Activated naive CD4-positive, alpha-beta T cell treated with anti-CD3 and anti-CD28 coated beads for 36 hours (primary cell): ENCODE results near the gene ZNF317. TPM values are rescaled to one million over a fixed set of nuclear protein-coding genes. Genes with fewer than 3 reads are reported as not detected.

Experiments used
- CTCF ChIA-PET: fragments of 350-600 bp; sonication (Branson Sonifier 250); formaldehyde crosslinking; loops from one replicate; lab custom pipeline; 2021; ENCODE audit warnings: antibody characterized with exemption; lab: Charles Lee
- DNase-seq: peaks from one replicate; pipeline ENCODE4 v3.0.0-alpha.2; 2020
- H3K27ac Mint-ChIP-seq: one replicate; pipeline ENCODE4 v1.8.0; 2021; ENCODE audit warnings: mild to moderate bottlenecking, mixed read lengths
- H3K27me3 Mint-ChIP-seq: one replicate; pipeline ENCODE4 v1.8.0; 2021; ENCODE audit warnings: low read depth, mixed read lengths
- H3K36me3 Mint-ChIP-seq: one replicate; pipeline ENCODE4 v1.8.0; 2021; ENCODE audit warnings: low read depth, mixed read lengths
- H3K4me1 Mint-ChIP-seq: one replicate; pipeline ENCODE4 v1.8.0; 2021; ENCODE audit warnings: low read depth, mixed read lengths
- H3K4me3 Mint-ChIP-seq: one replicate; pipeline ENCODE4 v1.8.0; 2021; ENCODE audit warnings: mild to moderate bottlenecking, moderate library complexity, mixed read lengths
- H3K9me3 Mint-ChIP-seq: one replicate; pipeline ENCODE4 v1.8.0; 2021; ENCODE audit warnings: mixed read lengths
- intact Hi-C: fragments of 100-400 bp; cut with micrococcal nuclease; formaldehyde crosslinking; loops from one replicate; pipeline ENCODE4 v1.15.1; 2023
- total RNA-seq, 2 experiments: library from RNA; stranded (reverse); gene quantifications; one replicate each; pipeline ENCODE4 v1.2.3, GENCODE V29; 2021

The ZNF317 gene
- 10 to 100 TPM; 38.9 to 39.7 TPM for total RNA-seq

DNA sequence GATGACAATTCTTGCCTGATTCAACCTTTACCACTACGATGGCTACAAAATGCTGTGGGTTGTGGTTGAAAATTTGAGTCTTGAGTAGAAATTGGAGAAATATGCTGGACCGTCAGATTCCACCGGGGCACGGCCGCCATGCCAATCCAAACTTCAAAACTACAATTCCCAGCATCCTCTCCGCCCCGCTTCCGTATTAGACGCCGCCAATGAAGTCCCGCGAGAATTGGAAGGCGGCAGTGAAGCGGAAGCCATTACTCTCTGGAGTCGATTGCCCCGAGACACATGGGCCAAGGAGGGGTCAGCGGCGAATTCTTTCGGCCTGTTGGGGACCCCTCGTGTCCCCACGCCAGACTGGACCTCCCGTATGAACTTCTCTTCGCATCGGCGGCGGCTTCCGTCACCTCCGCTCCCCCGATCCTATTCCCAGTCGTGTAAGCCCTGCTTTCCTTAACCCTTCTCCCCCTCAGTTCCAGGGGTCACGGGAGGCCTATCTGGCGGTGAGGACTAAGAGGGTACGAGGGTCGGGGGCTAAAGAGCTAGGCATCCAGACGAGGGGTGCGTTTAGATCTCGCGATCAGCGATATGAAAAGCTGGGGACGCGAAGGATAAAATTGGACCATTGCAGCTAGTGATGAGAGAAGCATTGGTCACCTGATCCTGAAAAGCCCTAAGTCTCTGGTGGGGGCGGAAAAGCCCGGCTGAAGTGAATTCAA, at the start of gene ZNF317:
ZNF317 (plus strand) TSS at position 239 of the 716 bp plus-strand sequence. CDS start 15,620 bp downstream, outside the sequence.
- peaks cover 14% of the 10 kb centered on the region for H3K9me3 Mint-ChIP-seq
- peaks cover 36% of the 10 kb centered on the region for H3K36me3 Mint-ChIP-seq
- intact Hi-C loops: loop anchor here (1.0 to 5.0 kb wide), 7 partner anchors 184 to 679 kb away; partner anchors contain the start of genes FBXL12, MBD3L1, ZNF121 and ZNF266
- H3K4me3 Mint-ChIP-seq: peak within 1 kb of the TSS; percentile 98
- H3K27ac Mint-ChIP-seq: peak within 1 kb of the TSS; percentile 96
- H3K27me3 Mint-ChIP-seq: no peaks in the 10 kb centered on the region
- H3K4me1 Mint-ChIP-seq: peaks cover 36% of the 10 kb centered on the region
- peak; percentile 95 for DNase-seq
- CTCF ChIA-PET: no interaction called here

DNA sequence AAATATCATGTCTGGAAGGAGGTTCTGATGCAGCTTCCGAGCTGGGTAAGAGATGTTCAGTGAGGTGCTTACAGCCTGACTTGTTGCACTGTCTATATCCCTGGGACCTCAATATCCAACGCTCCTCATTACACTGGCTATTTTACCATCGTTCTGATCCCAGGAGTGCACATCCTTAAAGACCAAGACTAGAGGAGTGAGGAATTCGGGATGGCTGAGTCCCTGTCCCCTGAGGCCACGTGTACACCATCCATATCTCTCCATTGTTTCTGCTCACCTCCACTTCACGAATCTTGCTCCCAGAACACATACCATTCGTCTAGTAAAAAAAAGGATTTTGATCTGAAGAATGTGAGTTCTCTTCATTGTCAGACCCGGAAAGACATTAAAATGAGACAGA, 32.8 kb upstream of the ZNF317 start, which contains the start of gene OR7G2:
OR7G2 (minus strand) TSS at position 101 of the 400 bp plus-strand sequence. CDS start 4,232 bp downstream, outside the sequence.
- Mint-ChIP-seq H3K27me3 (peaks cover 17% of the 10 kb centered on the region), H3K27ac (no peak within 1 kb of the TSS), H3K9me3 (no peaks in the 10 kb centered on the region), H3K4me1 (no peaks in the 10 kb centered on the region), H3K36me3 (no peaks in the 10 kb centered on the region), H3K4me3 (no peak within 1 kb of the TSS)
- intact Hi-C loops: no loop called here
- CTCF ChIA-PET: no interaction called here
- DNase-seq: no peak

DNA sequence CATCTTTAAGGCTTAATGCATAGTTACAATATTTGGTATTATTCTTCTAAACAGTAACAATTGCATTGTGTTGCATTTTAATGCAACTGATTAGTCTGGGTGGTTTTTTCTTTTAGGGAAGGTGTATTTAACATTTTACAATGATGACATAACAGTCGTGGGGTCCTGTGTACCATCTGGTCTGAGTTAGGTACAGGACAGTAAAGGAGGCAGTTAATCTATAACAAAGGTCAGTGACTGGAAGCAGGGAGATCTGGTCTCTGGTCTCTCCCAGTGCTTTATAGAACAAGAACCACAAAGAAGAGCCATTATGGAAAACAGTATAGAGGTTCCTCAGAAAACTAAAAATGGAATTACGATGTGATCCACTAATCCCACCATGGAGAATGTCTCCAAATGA, 30.2 kb upstream of the ZNF317 start:
- no peaks in the 10 kb centered on the region for H3K9me3 Mint-ChIP-seq
- peaks cover 15% of the 10 kb centered on the region for H3K27me3 Mint-ChIP-seq
- H3K4me3 Mint-ChIP-seq: no peak overlapping the region
- CTCF ChIA-PET: no interaction called here
- H3K4me1 Mint-ChIP-seq: no peaks in the 10 kb centered on the region
- H3K27ac Mint-ChIP-seq: no peak overlapping the region
- intact Hi-C loops: no loop called here
- no peak for DNase-seq
- H3K36me3 Mint-ChIP-seq: no peaks in the 10 kb centered on the region

DNA sequence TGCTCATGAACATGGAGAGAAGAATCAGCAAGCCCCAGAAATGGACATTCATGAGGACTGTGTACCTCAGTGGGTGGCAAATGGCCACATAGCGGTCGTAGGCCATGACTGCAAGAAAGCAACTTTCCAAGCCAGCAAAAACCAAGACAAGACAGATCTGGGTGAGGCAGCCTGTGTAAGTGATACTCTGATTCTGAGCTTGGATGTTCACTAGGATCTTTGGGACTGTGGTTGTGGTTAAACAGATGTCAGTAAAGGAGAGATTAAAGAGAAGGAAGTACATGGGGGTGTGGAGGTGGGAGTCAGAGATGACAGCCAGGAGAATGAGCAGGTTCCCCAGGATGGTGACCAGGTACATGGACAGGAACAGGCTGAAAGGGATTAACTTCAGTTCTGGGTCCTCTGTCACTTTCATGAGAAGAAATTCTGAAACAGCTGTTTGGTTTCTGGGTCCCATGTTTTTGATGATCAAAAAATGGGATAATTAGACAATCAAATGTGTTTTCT, 24.8 kb upstream of the ZNF317 start, which contains the start of gene OR7G1:
OR7G1 (minus strand) TSS at position 457 of the 507 bp plus-strand sequence; CDS start at position 457, 0 bp downstream.
- no peaks in the 10 kb centered on the region for H3K9me3 Mint-ChIP-seq
- H3K27me3 Mint-ChIP-seq: peaks cover 8% of the 10 kb centered on the region
- intact Hi-C loops: no loop called here
- no peak for DNase-seq
- no peaks in the 10 kb centered on the region for H3K36me3 Mint-ChIP-seq
- no peak within 1 kb of the TSS for H3K4me3 Mint-ChIP-seq
- CTCF ChIA-PET: no interaction called here
- no peak within 1 kb of the TSS for H3K27ac Mint-ChIP-seq
- H3K4me1 Mint-ChIP-seq: no peaks in the 10 kb centered on the region

DNA sequence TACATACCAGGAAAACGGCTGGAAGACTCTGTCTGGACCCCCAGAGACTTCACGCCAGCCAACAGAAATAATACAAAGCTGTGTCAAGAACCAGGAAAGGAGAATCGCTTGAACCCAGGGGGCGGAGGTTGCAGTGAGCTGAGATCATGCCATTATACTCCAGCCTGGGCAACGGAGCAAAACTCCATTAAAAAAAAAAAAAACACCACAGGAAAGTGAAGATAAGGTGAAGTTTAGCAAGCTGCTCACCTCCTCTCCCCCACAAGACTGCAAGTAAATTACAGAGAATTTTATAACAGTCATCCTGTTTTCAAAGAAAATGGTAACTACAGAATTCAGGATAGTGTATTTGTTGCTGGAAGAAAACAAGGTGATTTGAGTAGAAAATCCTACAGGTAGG, 23.6 kb upstream of the ZNF317 start:
- Mint-ChIP-seq H3K36me3 (no peaks in the 10 kb centered on the region), H3K4me1 (no peaks in the 10 kb centered on the region), H3K9me3 (no peaks in the 10 kb centered on the region), H3K27ac (no peak overlapping the region), H3K27me3 (peaks cover 11% of the 10 kb centered on the region), H3K4me3 (no peak overlapping the region)
- CTCF ChIA-PET: no interaction called here
- DNase-seq: no peak
- intact Hi-C loops: no loop called here

DNA sequence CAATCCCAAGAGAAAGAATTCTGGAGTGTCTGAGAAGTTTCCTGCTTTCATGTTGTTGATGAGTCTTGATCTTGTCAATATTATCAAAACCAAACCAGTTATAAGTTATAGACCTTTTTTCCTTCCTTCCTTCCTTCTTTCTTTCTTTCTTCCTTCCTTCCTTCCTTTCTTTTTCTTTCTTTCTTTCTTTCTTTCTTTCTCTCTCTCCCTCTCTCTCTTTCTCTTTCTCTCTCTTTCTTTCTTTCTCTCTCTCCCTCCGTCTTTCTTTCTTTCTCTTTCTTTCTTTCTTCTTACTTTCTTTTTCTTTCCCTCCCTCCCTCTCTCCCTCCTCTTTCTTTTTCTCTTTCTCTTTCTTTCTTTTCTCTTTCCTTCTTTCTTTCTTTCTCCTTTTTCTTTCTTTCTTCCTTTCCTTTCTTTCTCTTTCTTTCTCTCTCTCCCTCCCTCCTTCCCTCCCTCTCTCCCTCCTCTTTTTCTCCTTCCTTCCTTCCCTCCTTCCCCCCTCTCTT, 13.2 kb upstream of the ZNF317 start, which contains the start of gene OR7G3:
OR7G3 (minus strand) TSS at position 51 of the 506 bp plus-strand sequence; CDS start at position 51, 0 bp downstream.
- intact Hi-C loops: no loop called here
- Mint-ChIP-seq H3K4me1 (peaks cover 5% of the 10 kb centered on the region), H3K4me3 (no peak within 1 kb of the TSS), H3K9me3 (no peaks in the 10 kb centered on the region), H3K27ac (no peak within 1 kb of the TSS), H3K27me3 (peaks cover 19% of the 10 kb centered on the region), H3K36me3 (no peaks in the 10 kb centered on the region)
- no peak for DNase-seq
- CTCF ChIA-PET: no interaction called here

DNA sequence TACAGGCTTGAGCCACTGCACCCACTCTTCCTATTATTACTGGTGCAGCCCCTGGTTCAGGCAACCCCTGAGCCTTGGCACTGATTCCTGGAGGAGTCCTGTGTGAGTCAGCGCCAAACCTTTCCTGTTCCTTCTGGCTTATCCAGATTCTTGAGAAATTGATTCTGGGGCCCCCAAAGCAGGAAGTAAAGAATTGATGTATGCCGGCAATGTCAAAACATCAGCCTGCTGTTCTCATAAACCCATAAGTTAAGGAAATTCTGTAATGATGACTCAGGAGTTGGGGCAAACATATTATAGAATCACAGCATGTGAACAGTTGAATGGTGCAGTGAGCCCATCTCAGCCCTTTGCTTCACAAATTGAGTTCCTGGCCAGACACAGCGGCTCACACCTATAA, 12.0 kb upstream of the ZNF317 start:
- intact Hi-C loops: no loop called here
- Mint-ChIP-seq H3K27me3 (peaks cover 18% of the 10 kb centered on the region), H3K36me3 (no peaks in the 10 kb centered on the region), H3K27ac (no peak overlapping the region), H3K4me3 (no peak overlapping the region), H3K4me1 (peaks cover 5% of the 10 kb centered on the region), H3K9me3 (no peaks in the 10 kb centered on the region)
- CTCF ChIA-PET: no interaction called here
- DNase-seq: no peak

DNA sequence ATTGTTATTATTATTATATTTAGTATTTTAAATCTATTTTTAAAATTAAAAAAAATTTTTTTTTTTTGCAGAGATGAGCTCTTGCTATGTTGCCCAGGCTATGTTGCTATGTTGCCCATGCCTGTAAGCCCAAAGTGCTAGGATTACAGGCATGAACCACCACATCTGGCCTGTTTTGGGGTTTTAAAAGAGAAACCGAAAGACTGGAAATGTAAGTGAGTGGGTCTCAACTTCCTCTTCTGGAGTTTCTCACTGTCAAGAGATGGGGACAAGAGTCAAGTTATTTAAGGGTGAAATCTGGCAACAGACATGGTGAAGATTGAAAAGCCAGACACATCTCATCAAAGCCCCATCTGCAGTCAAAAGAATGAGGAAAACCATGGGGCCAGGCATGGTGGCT, 9.2 kb upstream of the ZNF317 start:
- intact Hi-C loops: loop anchor here (10.0 kb wide), 1 partner anchor 784 kb away; no protein-coding TSS in a partner anchor
- CTCF ChIA-PET: no interaction called here
- Mint-ChIP-seq H3K4me1 (peaks cover 5% of the 10 kb centered on the region), H3K27ac (no peak overlapping the region), H3K36me3 (no peaks in the 10 kb centered on the region), H3K27me3 (peaks cover 12% of the 10 kb centered on the region), H3K9me3 (no peaks in the 10 kb centered on the region), H3K4me3 (no peak overlapping the region)
- DNase-seq: no peak

DNA sequence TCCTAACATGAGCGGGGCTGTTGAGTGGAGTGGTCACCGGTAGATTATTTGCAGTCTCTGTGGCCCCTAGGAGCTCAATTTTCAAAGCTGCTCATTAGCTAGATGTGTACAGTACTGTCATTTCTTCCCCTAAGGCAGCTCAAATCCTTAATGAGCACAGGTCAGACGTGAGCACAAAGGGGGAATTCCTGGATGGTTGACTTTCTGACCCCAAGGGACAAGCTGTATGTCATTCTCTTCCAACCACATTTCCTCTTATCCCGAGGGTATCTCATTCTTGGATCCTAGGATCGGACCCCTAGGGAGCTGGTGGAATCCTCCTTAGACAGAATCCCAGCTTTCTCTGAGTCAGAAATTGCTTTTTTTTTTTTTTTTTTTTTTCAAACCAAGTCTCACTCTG, 7.8 kb upstream of the ZNF317 start:
- DNase-seq: no peak
- Mint-ChIP-seq H3K36me3 (no peaks in the 10 kb centered on the region), H3K4me1 (peaks cover 10% of the 10 kb centered on the region), H3K27me3 (peaks cover 3% of the 10 kb centered on the region), H3K27ac (no peak overlapping the region), H3K4me3 (no peak overlapping the region), H3K9me3 (no peaks in the 10 kb centered on the region)
- CTCF ChIA-PET: no interaction called here
- intact Hi-C loops: loop anchor here (10.0 kb wide), 1 partner anchor 782 kb away; no protein-coding TSS in a partner anchor

DNA sequence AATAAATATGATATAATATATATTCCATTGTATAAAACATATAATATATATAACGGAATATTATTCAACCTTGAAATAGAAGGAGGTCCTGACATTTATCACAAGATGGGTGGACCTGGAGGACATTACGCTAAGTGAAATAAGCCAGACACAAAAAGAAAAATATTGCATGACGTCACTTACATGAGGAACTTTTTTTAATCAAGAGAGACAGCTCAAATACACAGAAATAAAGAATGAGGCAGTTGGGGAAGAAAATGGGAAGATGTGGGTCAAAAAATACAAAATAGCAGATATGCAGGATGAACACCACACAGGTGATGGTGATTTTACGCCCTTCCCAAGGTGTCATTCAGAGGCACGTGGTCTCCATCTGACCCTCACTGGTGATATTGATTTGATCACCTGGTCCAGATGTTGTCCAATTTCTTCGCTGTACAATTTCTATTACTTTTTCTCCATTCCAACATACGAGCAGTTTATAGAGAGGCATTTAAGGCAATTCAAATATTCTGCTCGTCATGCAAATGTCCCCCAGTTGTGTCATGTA, 513 bp upstream of the ZNF317 start:
- peaks cover 8% of the 10 kb centered on the region for H3K9me3 Mint-ChIP-seq
- peaks cover 30% of the 10 kb centered on the region for H3K36me3 Mint-ChIP-seq
- H3K4me3 Mint-ChIP-seq: peak overlapping the region; percentile 98
- DNase-seq: no peak
- intact Hi-C loops: loop anchor here (1.0 to 10.0 kb wide), 8 partner anchors 185 to 775 kb away; partner anchors contain the start of genes FBXL12, MBD3L1, ZNF121 and ZNF266
- CTCF ChIA-PET: no interaction called here
- no peaks in the 10 kb centered on the region for H3K27me3 Mint-ChIP-seq
- H3K27ac Mint-ChIP-seq: peak overlapping the region; percentile 96
- H3K4me1 Mint-ChIP-seq: peaks cover 36% of the 10 kb centered on the region

DNA sequence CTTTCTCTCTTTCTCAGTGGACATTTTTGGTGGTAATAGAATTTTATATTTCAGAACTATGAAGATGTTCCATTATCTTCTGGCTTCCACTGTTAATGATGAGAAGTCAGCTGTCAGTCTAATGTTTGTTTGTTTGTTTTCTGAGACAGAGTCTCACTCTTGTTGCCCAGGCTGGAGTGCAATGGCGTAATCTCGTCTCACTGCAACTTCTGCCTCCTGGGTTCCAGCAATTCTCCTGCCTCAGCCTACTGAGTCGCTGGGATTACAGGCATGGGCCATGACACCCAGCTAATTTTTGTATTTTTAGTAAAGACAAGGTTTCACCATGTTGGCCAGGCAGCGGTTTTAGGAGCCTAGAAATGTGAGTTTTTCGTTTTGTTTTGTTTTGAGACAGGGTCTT, 4.7 kb downstream of the ZNF317 start:
- Mint-ChIP-seq H3K27ac (no peak overlapping the region), H3K4me1 (peaks cover 54% of the 10 kb centered on the region), H3K36me3 (peaks cover 75% of the 10 kb centered on the region), H3K9me3 (peaks cover 32% of the 10 kb centered on the region), H3K4me3 (no peak overlapping the region), H3K27me3 (no peaks in the 10 kb centered on the region)
- CTCF ChIA-PET: no interaction called here
- intact Hi-C loops: loop anchor here (5.0 kb wide), 2 partner anchors 313 to 527 kb away; partner anchors contain the start of genes MBD3L1 and ZNF558
- no peak for DNase-seq

DNA sequence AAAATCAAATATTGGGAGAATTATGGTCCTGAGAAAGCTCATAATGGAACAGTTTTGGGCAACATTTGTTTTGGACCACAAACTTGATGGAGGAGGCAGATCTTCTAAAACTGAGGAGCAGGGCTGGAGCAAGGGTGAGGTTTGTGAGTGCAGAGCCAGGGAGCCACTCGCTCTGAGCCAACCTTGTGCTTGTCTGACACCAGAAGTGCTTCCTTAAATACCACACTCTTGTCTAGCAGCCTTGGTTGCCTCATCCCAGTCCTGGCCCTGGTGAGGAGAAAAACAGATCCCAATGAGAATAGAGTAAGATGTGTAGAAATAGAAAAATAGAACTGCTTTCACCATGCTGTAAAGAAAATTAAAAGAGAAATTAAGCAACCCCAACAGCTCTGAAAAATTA, 6.7 kb downstream of the ZNF317 start:
- H3K27me3 Mint-ChIP-seq: no peaks in the 10 kb centered on the region

More for the DNA sequence above, 6.7 kb downstream of the ZNF317 start:
- DNase-seq: no peak
- H3K9me3 Mint-ChIP-seq: peaks cover 51% of the 10 kb centered on the region
- CTCF ChIA-PET: no interaction called here
- peaks cover 54% of the 10 kb centered on the region for H3K4me1 Mint-ChIP-seq
- intact Hi-C loops: no loop called here
- H3K4me3 Mint-ChIP-seq: no peak overlapping the region
- H3K27ac Mint-ChIP-seq: no peak overlapping the region
- peaks cover 85% of the 10 kb centered on the region for H3K36me3 Mint-ChIP-seq
